GM12878 (cell line): ENCODE results near the gene OPN1SW. TPM values are rescaled to one million over a fixed set of nuclear protein-coding genes. Genes with fewer than 3 reads are reported as not detected.

Source experiments
- ATAC-seq: fragments of 200-7000 bp; cut with Tn5 transposase; 3 replicates; pipeline ENCODE4 v1.9.1; 2020; ENCODE audit warnings: mild to moderate bottlenecking, moderate library complexity
- BruUV-seq: library from RNA; stranded (reverse); fragments of 400-500 nt; replicated peaks from 2 replicates; lab custom pipeline; 2021; lab: Mats Ljungman, UMichigan
- CTCF ChIA-PET: fragments of 300-600 bp; sonication (Branson Sonifier 250); formaldehyde crosslinking; extraction: SDS; loops from one replicate; lab custom pipeline; 2021; ENCODE audit warnings: inconsistent platforms; lab: Yijun Ruan, JAX
- POLR2A ChIA-PET: fragments of 350-600 bp; formaldehyde crosslinking; extraction: SDS; loops from one replicate; lab custom pipeline; 2021; ENCODE audit warnings: inconsistent platforms; lab: Charles Lee
- RAD21 ChIA-PET: fragments of 300-600 bp; sonication (Branson Sonifier 250); formaldehyde crosslinking; loops from one replicate; lab custom pipeline; 2023; ENCODE audit warnings: antibody characterized with exemption; ENCODE audit not compliant: unreplicated experiment; lab: Charles Lee
- SMC1A ChIA-PET: fragments of 300-600 bp; sonication (Branson Sonifier 250); formaldehyde crosslinking; loops from one replicate; lab custom pipeline; 2023; ENCODE audit not compliant: unreplicated experiment, uncharacterized antibody; lab: Charles Lee
- DNase-seq: peaks from one replicate; pipeline ENCODE4 v3.0.0-alpha.2; 2011; ENCODE audit warnings: low read depth, low spot score
- FAIRE-seq: peaks from 3 replicates; lab custom pipeline; 2011; peaks lifted over from hg19 to GRCh38; lab: Jason Lieb, UNC
- H2AFZ ChIP-seq: 2 replicates; pipeline ENCODE4 v1.6.0; 2011; ENCODE audit warnings: low read depth, low read length, control low read depth; ENCODE audit not compliant: control insufficient read depth
- H3K27ac ChIP-seq: 2 replicates; pipeline ENCODE4 v1.5.1; 2011; ENCODE audit warnings: control low read depth; ENCODE audit not compliant: control insufficient read depth, insufficient read depth
- H3K27me3 ChIP-seq, 2 experiments: replicated peaks in 1 of 2; 2 replicates each; pipeline versions ENCODE4 v1.6.0 to v1.6.1; 2011; ENCODE audit warnings: low read length in 1 of 2; ENCODE audit not compliant: control insufficient read depth in 2 of 2, insufficient read depth in 2 of 2
- H3K36me3 ChIP-seq, 2 experiments: 2 replicates each; pipeline ENCODE4 v1.5.1; 2011; ENCODE audit warnings: low read length in 1 of 2; ENCODE audit not compliant: control insufficient read depth in 2 of 2, insufficient read depth in 2 of 2
- H3K4me1 ChIP-seq: 2 replicates; pipeline ENCODE4 v1.6.1; 2011; ENCODE audit warnings: mild to moderate bottlenecking, low read length, moderate library complexity, mixed read lengths; ENCODE audit not compliant: control insufficient read depth, insufficient read depth
- H3K4me2 ChIP-seq: 2 replicates; pipeline ENCODE4 v1.6.0; 2011; ENCODE audit warnings: control low read depth; ENCODE audit not compliant: control insufficient read depth, insufficient read depth
- H3K4me3 ChIP-seq: fragments of 200-600 bp; sonication (generic); 2 replicates; pipeline ENCODE4 v1.5.1; 2016
- H3K79me2 ChIP-seq: 2 replicates; pipeline ENCODE4 v1.6.0; 2011; ENCODE audit warnings: low read length; ENCODE audit not compliant: control insufficient read depth, insufficient read depth
- H3K9ac ChIP-seq: 2 replicates; pipeline ENCODE4 v1.8.0; 2011; ENCODE audit warnings: low read length, control low read depth, mixed read lengths; ENCODE audit not compliant: control insufficient read depth, insufficient read depth
- H3K9me3 ChIP-seq: replicated peaks from 3 replicates; pipeline ENCODE4 v1.5.1; 2011; ENCODE audit warnings: mild to moderate bottlenecking, low read length; ENCODE audit not compliant: control insufficient read depth, insufficient read depth
- H4K20me1 ChIP-seq: 2 replicates; pipeline ENCODE4 v1.6.0; 2011; ENCODE audit not compliant: control insufficient read depth, insufficient read depth
- BHLHE40 ChIP-seq, 2 experiments: fragments of 450-650 bp in 1 of 2; IDR thresholded peaks; 2 replicates each; pipeline ENCODE4 v1.6.1; 2011 to 2017; ENCODE audit warnings: low read depth in 2 of 2, borderline replicate concordance in 1 of 2, improper control_type of control experiment in 1 of 2, low read length in 1 of 2, mild to moderate bottlenecking in 1 of 2
- CBX3 ChIP-seq: fragments of 200-600 bp; sonication (generic); IDR thresholded peaks from 2 replicates; pipeline ENCODE4 v1.6.1; 2016; ENCODE audit warnings: low read depth, borderline replicate concordance
- ESRRA ChIP-seq: IDR thresholded peaks from 2 replicates; pipeline ENCODE4 v1.6.1; 2012; ENCODE audit warnings: mild to moderate bottlenecking, low read length, improper control_type of control experiment
- NBN ChIP-seq: fragments of 450-650 bp; IDR thresholded peaks from 2 replicates; pipeline ENCODE4 v1.6.1; 2016
- RCOR1 ChIP-seq: conservative IDR thresholded peaks from 2 replicates; pipeline ENCODE4 v1.6.1; 2012; ENCODE audit warnings: low read depth, low read length, improper control_type of control experiment
- RFX5 ChIP-seq: IDR thresholded peaks from 2 replicates; pipeline ENCODE4 v1.6.1; 2011; ENCODE audit warnings: low read depth, low read length, improper control_type of control experiment
- SMAD5 ChIP-seq: IDR thresholded peaks from 2 replicates; pipeline ENCODE4 v1.6.1; 2016; ENCODE audit warnings: antibody characterized with exemption, low read depth
- SUZ12 ChIP-seq: fragments of 200-600 bp; sonication (generic); IDR thresholded peaks from one replicate; pipeline ENCODE4 v1.6.1; 2018; ENCODE audit warnings: antibody characterized with exemption, mild to moderate bottlenecking; ENCODE audit not compliant: unreplicated experiment
- ZZZ3 ChIP-seq: IDR thresholded peaks from 2 replicates; pipeline ENCODE4 v1.6.1; 2011; ENCODE audit warnings: low read depth; ENCODE audit not compliant: control insufficient read depth, insufficient read length
- WGBS: methylation state at CpG from one replicate; pipeline ENCODE4 v1.1.6; 2016; ENCODE audit warnings: low lambda C conversion rate; ENCODE audit not compliant: insufficient replicate concordance, insufficient coverage; ENCODE audit errors: missing lambda C conversion rate; 5-methylcytosine and 5-hydroxymethylcytosine counted together
- in situ Hi-C: fragments of 300-500 bp; cut with MboI; formaldehyde crosslinking; loops from 9 replicates; pipeline ENCODE4 v1.14.3; 2018; ENCODE audit warnings: mixed read lengths
- intact Hi-C: fragments of 100-400 bp; cut with micrococcal nuclease; formaldehyde crosslinking; loops from one replicate; pipeline ENCODE4 v1.14.2; 2022; ENCODE audit not compliant: unreplicated experiment
- polyA plus RNA-seq, 11 experiments: library from polyadenylated mRNA; depleted of rRNA in 4 of 11; unstranded in 6 of 11; stranded (reverse) in 5 of 11; fragments of >200 nt; fragmentation: Nextera tagmentation in 4 of 11; fragmentation: Illumina TruSeq in 1 of 11; extraction: Ambion mirVana in 4 of 11; extraction: Trizol in 1 of 11; gene quantifications; 1 replicate in 1 of 11; 2 replicates in 10 of 11; pipeline versions ENCODE4 v1.2.1 to v1.2.3, GENCODE V29; 2011 to 2016; ENCODE audit warnings: inconsistent platforms in 2 of 11, missing spikeins in 2 of 11, low read depth in 1 of 11
- total RNA-seq, 4 experiments: library from RNA; depleted of rRNA in 3 of 4; stranded (reverse); fragments of >200 nt in 3 of 4; fragmentation: Illumina TruSeq in 1 of 4; extraction: Trizol in 1 of 4; gene quantifications; 2 replicates each; pipeline versions ENCODE4 v1.2.1 to v1.2.3, GENCODE V29; 2013 to 2021
- TF ChIP-seq, protein P1 (sequence below): fragments of 450-650 bp; IDR thresholded peaks from 2 replicates; pipeline ENCODE4 v1.6.1; 2017; ENCODE audit warnings: borderline replicate concordance

OPN1SW gene
- total and polyA plus RNA-seq, 10 of the 15 experiments (the other 5 are each of a cell fraction or from before 2014, with no cell fraction given): 0.11 to 0.35 (median 0.19) TPM; not detected in 6

DNA sequence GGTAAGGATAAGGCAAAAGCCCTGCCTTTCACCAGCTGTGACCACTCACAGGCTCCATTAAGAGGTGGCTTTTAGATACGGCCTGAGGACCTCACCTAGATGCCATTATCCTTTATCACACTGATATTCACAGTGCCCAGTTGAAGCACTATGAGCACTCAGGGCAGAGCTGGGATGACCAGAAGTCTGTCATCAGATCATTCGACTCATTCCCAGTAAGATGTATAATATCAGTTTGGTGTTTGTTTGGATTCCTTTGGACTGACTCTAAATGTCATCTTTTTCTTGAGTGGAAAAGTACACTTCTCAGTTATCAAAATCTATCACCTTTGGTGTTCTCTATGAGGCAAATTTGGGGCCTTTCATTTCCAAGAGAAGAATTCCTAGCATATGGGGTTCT, 34.9 kb upstream of the OPN1SW start:
- Histone ChIP-seq H3K79me2 (no peaks in the 10 kb centered on the region), H4K20me1 (no peaks in the 10 kb centered on the region), H2AFZ (no peak overlapping the region), H3K9me3 (no peaks in the 10 kb centered on the region), H3K4me2 (no peak overlapping the region), H3K27ac (no peak overlapping the region), H3K36me3 (no peaks in the 10 kb centered on the region), H3K4me3 (no peak overlapping the region), H3K4me1 (no peaks in the 10 kb centered on the region), H3K9ac (no peak overlapping the region)
- DNase-seq: no peak
- ChIA-PET POLR2A (no interaction called here), RAD21 (interaction anchor here (1.3 kb wide), 1 partner anchor 73 kb away, joined by 4 read pairs; no protein-coding TSS in a partner anchor), SMC1A (interaction anchor here (1.3 kb wide), 1 partner anchor 11 kb away, joined by 3 read pairs; no protein-coding TSS in a partner anchor)
- in situ Hi-C loops: no loop called here
- 46% methylated on average over 2 of the region's 2 CpGs for WGBS
- TF ChIP-seq NBN (no peak), CBX3 (no peak), RFX5 (no peak), ZZZ3 (no peak), RCOR1 (no peak)
- TF ChIP-seq, protein P1, sequence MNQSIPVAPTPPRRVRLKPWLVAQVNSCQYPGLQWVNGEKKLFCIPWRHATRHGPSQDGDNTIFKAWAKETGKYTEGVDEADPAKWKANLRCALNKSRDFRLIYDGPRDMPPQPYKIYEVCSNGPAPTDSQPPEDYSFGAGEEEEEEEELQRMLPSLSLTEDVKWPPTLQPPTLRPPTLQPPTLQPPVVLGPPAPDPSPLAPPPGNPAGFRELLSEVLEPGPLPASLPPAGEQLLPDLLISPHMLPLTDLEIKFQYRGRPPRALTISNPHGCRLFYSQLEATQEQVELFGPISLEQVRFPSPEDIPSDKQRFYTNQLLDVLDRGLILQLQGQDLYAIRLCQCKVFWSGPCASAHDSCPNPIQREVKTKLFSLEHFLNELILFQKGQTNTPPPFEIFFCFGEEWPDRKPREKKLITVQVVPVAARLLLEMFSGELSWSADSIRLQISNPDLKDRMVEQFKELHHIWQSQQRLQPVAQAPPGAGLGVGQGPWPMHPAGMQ: no peak
- TF ChIP-seq, all 136 proteins: peak for 0
- ATAC-seq (no peak), FAIRE-seq (no peak)
- H3K27me3 ChIP-seq: peaks cover 0 to 2% of the 10 kb centered on the region in 2 experiments; a peak in 2 of 4 replicates
- intact Hi-C loops: no loop called here
- CTCF ChIA-PET: no interaction called here
- BruUV-seq: no TSS peak

DNA sequence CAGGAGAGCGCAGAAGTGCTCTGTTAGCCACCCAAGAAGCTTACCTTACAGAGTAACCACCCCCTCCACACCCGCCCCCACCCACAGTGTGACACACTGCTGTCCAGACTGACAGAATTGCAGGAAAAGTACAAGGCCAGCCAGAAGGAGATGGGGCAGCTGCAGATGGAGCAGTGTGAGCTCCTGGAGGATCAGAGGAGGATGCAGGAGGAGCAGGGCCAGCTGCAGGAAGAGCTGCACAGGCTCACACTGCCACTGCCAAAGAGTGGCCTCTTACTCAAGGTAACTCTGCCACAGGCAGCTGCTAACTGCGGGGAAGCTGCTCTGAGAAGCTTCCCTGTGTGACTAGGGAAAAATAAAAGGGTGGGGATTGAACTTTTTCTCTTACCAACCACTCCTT, 33.8 kb upstream of the OPN1SW start:
- Histone ChIP-seq H4K20me1 (no peaks in the 10 kb centered on the region), H3K36me3 (no peaks in the 10 kb centered on the region), H3K4me1 (no peaks in the 10 kb centered on the region), H3K27ac (no peak overlapping the region), H3K4me3 (no peak overlapping the region), H3K79me2 (no peaks in the 10 kb centered on the region), H3K27me3 (peaks cover 0 to 2% of the 10 kb centered on the region in 2 experiments; a peak in 1 of 4 replicates), H2AFZ (no peak overlapping the region), H3K9me3 (no peaks in the 10 kb centered on the region), H3K4me2 (no peak overlapping the region), H3K9ac (no peak overlapping the region)
- ChIA-PET SMC1A (interaction anchor here (1.3 kb wide), 1 partner anchor 9 kb away, joined by 3 read pairs; no protein-coding TSS in a partner anchor), POLR2A (no interaction called here), CTCF (no interaction called here), RAD21 (interaction anchor here (1.3 kb wide), 1 partner anchor 74 kb away, joined by 4 read pairs; no protein-coding TSS in a partner anchor)
- 47% methylated on average over 3 of the region's 3 CpGs for WGBS
- no TSS peak for BruUV-seq
- intact Hi-C loops: no loop called here
- ATAC-seq (no peak), FAIRE-seq (no peak), DNase-seq (no peak)
- TF ChIP-seq BHLHE40 (IDR thresholded peaks at IDR 0.05; ENCODE audit: borderline replicate concordance in 1 of 2, low read depth in 2 of 2, low read length in 1 of 2): no peak
- TF ChIP-seq SMAD5: no peak
- TF ChIP-seq SUZ12: no peak
- no peak for TF ChIP-seq ESRRA
- in situ Hi-C loops: no loop called here
